MCF 10A (cell line): ENCODE measurements around the gene PIGS. TPM values are rescaled to one million over a fixed set of nuclear protein-coding genes. Genes with fewer than 3 reads are reported as not detected.

Experiments used
- BruUV-seq: library from RNA; stranded (reverse); fragments of 400-500 nt; replicated peaks from 2 replicates; lab custom pipeline; 2021; lab: Mats Ljungman, UMichigan
- CTCF ChIA-PET: fragments of 300-600 bp; sonication (Branson Sonifier 250); formaldehyde crosslinking; extraction: SDS; loops from one replicate; lab custom pipeline; 2021; ENCODE audit warnings: antibody characterized with exemption, inconsistent platforms; lab: Yijun Ruan, JAX
- POLR2A ChIA-PET: fragments of 300-600, 350-650 bp; sonication (Branson Sonifier 250); formaldehyde crosslinking; extraction: SDS; loops from one replicate; lab custom pipeline; 2020; ENCODE audit warnings: antibody characterized with exemption, inconsistent platforms; lab: Yijun Ruan, JAX
- DNase-seq: peaks from one replicate; pipeline ENCODE4 v3.0.0-alpha.2; 2018; ENCODE audit not compliant: unreplicated experiment
- H3K27ac Mint-ChIP-seq: one replicate; pipeline ENCODE4 v1.8.0; 2022; ENCODE audit warnings: mild to moderate bottlenecking, low read depth, mixed read lengths; ENCODE audit not compliant: unreplicated experiment
- H3K27me3 Mint-ChIP-seq: one replicate; pipeline ENCODE4 v1.8.0; 2022; ENCODE audit warnings: mixed read lengths; ENCODE audit not compliant: insufficient read depth, unreplicated experiment
- H3K36me3 Mint-ChIP-seq: one replicate; pipeline ENCODE4 v1.8.0; 2022; ENCODE audit warnings: mild to moderate bottlenecking, moderate library complexity, mixed read lengths; ENCODE audit not compliant: insufficient read depth, unreplicated experiment
- H3K4me1 Mint-ChIP-seq: one replicate; pipeline ENCODE4 v1.8.0; 2022; ENCODE audit warnings: mixed read lengths; ENCODE audit not compliant: insufficient read depth, unreplicated experiment
- H3K4me3 Mint-ChIP-seq: one replicate; pipeline ENCODE4 v1.8.0; 2022; ENCODE audit warnings: mild to moderate bottlenecking, moderate library complexity, mixed read lengths; ENCODE audit not compliant: unreplicated experiment
- H3K9me3 Mint-ChIP-seq: one replicate; pipeline ENCODE4 v1.8.0; 2022; ENCODE audit warnings: mixed read lengths; ENCODE audit not compliant: unreplicated experiment
- CTCF ChIP-seq: fragments of 200-600 bp; IDR thresholded peaks from one replicate; pipeline ENCODE4 v1.8.0; 2022; ENCODE audit warnings: antibody characterized with exemption, mild to moderate bottlenecking; ENCODE audit not compliant: unreplicated experiment
- intact Hi-C: fragments of 100-400 bp; cut with micrococcal nuclease; formaldehyde crosslinking; loops from 2 replicates; pipeline ENCODE4 v1.14.1; 2022
- total RNA-seq: library from RNA; stranded (reverse); gene quantifications from 2 replicates; pipeline ENCODE4 v1.2.3, GENCODE V29; 2022

The PIGS gene
- total RNA-seq, 1 experiment from 2014 or later = 50.5 TPM

GRCh38 chr17:28579526-28579925, 8.2 kb upstream of the PIGS start:
- intact Hi-C loops = no loop called here

GRCh38 chr17:28578246-28579195, 7.2 kb upstream of the PIGS start:
- no peak overlapping the region for H3K4me3 Mint-ChIP-seq
- no peaks in the 10 kb centered on the region for H3K9me3 Mint-ChIP-seq
- DNase-seq = no peak
- H3K4me1 Mint-ChIP-seq = peaks cover 10% of the 10 kb centered on the region
- peaks cover 19% of the 10 kb centered on the region for H3K36me3 Mint-ChIP-seq
- CTCF ChIA-PET = interaction anchor here (0.9 to 1.1 kb wide), 2 partner anchors 13 to 38 kb away, joined by 4 to 5 read pairs; no protein-coding TSS in a partner anchor
- intact Hi-C loops = no loop called here
- no peak overlapping the region for H3K27ac Mint-ChIP-seq
- TF ChIP-seq CTCF = no peak
- TSS peak; percentile 57 for BruUV-seq
- POLR2A ChIA-PET = interaction anchor here (0.6 to 4.1 kb wide), 5 partner anchors 11 to 142 kb away, joined by 3 to 32 read pairs (median 3); partner anchors contain the start of gene SPAG5
- no peaks in the 10 kb centered on the region for H3K27me3 Mint-ChIP-seq

More at GRCh38 chr17:28579526-28579925, 8.2 kb upstream of the PIGS start:
- no TSS peak for BruUV-seq
- CTCF ChIA-PET = no interaction called here
- H3K4me1 Mint-ChIP-seq = peaks cover 10% of the 10 kb centered on the region
- H3K36me3 Mint-ChIP-seq = peaks cover 19% of the 10 kb centered on the region
- no peaks in the 10 kb centered on the region for H3K27me3 Mint-ChIP-seq
- POLR2A ChIA-PET = no interaction called here
- no peak for DNase-seq
- no peak for TF ChIP-seq CTCF
- H3K4me3 Mint-ChIP-seq = no peak overlapping the region
- H3K27ac Mint-ChIP-seq = no peak overlapping the region
- H3K9me3 Mint-ChIP-seq = no peaks in the 10 kb centered on the region

- H3K36me3 Mint-ChIP-seq = peaks cover 19% of the 10 kb centered on the region
- peaks cover 12% of the 10 kb centered on the region for H3K4me1 Mint-ChIP-seq
- TF ChIP-seq CTCF = no peak
- H3K27ac Mint-ChIP-seq = peak overlapping the region; percentile 54
- no peak for DNase-seq
- intact Hi-C loops = no loop called here
- H3K4me3 Mint-ChIP-seq = no peak overlapping the region
- H3K27me3 Mint-ChIP-seq = no peaks in the 10 kb centered on the region
- BruUV-seq = no TSS peak
- no peaks in the 10 kb centered on the region for H3K9me3 Mint-ChIP-seq
- CTCF ChIA-PET = interaction anchor here (0.8 to 0.9 kb wide), 2 partner anchors 16 to 84 kb away, joined by 4 read pairs; no protein-coding TSS in a partner anchor
- POLR2A ChIA-PET = interaction anchor here (0.6 to 4.1 kb wide), 8 partner anchors 9 to 143 kb away, joined by 3 to 32 read pairs (median 4); partner anchors contain the start of genes BLTP2, SDF2, SPAG5 and SUPT6H
Measured at GRCh38 chr17:28577466-28577824, 6.1 kb upstream of the PIGS start.
